GOT3 (cell line): ENCODE measurements around the gene PFAS.

Source experiments
- DNase-seq: peaks from one replicate; lab custom pipeline; 2025; ENCODE audit warnings: mixed read lengths; lab: John Stamatoyannopoulos, UW

Gene PFAS

GRCh38 chr17:8310601-8311123 is 61.6 kb downstream of the PFAS start:
- DNase-seq = no peak

DNA sequence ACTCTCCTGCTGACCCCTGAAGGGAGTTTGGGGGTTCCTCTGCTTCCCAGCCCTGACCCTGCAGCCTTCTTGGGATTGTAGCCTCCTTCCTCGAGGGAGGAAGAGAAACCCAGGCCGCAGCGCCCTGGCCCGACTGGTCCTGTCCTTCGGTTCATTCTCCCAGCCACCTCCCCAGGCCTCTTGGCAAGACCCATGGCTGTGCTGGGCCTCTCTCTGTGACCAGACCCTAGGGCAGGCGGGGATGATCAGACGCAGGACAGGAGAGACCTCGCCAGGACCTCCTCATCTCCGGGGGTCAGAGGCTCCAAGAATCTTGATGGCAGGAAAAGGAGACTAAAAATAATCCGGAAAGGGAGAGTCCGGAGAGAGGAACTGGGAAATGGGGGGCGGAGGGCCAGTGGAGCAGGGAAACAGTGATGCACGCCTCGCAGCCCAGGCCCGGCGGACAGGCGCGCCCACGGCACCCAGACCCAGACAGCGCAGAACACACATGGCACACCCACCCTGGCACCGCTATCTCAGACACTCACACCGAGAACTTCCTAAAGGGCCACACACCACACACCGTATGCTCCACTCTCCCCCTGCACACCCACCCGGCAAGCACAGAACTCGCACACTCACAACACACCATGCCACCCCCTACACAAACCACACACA is 62.2 kb downstream of the PFAS start:
- DNase-seq = no peak

DNA sequence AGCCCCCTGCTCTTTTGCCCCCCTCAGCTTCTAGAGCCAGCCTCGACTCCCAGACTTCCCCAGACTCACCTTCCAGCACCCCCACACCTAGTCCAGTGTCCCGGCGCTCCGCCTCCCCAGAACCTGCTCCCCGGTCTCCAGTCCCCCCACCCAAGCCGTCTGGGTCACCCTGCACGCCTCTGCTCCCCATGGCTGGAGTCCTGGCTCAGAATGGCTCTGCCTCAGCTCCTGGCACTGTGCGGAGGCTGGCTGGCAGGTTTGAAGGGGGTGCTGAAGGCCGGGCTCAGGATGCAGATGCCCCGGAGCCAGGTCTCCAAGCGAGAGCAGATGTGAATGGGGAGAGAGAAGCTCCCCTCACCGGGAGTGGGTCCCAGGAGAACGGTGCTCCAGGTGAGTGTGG is 63.2 kb downstream of the PFAS start:
- no peak for DNase-seq

DNA sequence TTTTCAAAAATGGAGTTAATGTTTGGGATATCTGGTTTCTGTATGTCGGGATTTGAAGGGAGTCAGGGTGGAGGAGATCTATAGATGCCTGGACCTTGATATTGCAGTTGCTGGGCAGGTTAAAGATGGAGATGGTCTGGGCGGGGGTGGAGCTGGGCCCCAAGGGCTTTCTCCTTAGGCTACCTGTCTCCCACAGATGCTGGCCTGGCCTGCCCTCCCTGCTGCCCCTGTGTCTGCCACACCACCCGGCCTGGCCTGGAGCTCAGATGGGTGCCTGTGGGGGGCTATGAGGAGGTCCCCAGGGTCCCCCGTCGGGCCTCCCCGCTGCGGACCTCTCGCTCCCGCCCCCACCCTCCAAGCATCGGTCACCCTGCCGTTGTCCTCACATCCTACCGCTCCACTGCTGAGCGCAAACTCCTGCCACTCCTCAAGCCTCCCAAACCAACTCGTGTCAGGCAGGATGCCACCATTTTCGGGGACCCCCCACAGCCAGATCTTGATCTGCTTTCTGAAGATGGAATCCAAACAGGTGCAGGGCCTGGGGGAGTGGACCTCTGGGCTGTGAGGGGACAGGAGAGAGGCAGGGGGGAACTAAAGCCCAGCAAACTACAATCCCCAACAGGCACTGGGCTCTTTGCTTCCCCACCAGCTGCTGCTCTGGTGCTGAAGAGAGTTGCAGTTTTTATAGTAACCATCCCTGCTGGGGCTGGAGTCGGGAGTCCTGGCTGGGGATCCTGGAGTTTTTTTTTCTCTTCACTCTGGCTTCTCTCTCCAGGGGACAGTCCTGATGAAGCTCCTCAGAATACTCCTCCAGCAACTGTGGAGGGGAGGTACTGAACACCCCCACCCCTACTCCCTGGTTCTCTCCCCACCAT is 63.9 kb downstream of the PFAS start:
- DNase-seq = no peak

DNA sequence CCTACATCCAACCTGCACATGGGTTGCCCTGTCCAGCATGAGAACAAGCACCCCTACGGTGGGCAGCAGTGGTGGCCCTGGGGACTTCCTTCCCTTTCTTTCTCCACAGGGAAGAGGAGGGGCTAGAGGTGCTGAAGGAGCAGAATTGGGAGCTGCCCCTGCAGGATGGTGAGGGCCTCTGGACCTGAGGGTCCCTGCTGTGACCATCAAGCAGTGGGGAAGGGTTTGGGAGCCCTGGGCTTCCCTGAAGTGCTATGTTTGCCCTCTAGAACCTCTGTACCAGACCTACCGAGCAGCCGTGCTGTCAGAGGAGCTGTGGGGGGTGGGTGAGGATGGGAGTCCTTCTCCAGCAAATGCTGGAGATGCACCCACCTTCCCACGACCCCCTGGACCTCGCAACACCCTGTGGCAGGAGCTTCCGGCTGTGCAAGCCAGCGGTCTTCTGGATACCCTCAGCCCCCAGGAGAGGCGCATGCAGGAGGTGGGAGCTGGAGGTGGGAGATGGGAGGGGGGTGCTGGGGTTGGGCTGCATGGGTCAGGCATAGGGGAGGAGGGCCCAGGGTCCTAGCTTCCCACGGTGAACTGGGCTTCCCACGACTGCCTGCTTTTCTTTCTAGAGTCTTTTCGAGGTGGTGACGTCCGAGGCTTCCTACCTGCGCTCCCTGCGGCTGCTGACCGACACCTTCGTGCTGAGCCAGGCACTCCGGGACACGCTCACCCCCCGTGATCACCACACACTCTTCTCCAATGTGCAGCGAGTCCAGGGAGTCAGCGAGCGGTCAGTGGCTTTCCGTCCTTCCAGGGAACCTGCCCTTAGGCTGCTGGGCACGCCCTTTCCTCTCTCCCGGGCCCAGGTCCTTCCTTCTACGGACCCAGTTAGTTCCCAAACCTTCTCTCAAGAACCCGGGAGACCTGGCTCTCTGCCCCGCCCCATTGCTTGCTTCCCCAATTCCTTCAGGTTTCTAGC is 66.0 kb downstream of the PFAS start:
- no peak for DNase-seq

- no peak for DNase-seq
Measured at GRCh38 chr17:8315764-8316217, 66.7 kb downstream of the PFAS start.

GRCh38 chr17:8318010-8318935 is 69.2 kb downstream of the PFAS start:
- no peak for DNase-seq
